K562 (cell line): ENCODE measurements around the gene ROR2. TPM values are rescaled to one million over a fixed set of nuclear protein-coding genes. Genes with fewer than 3 reads are reported as not detected.

Experiments used
- ATAC-seq: fragments of 200-7000 bp; cut with Tn5 transposase; 3 replicates; pipeline ENCODE4 v1.9.1; 2020; ENCODE audit warnings: moderate library complexity
- BruUV-seq: library from RNA; stranded (reverse); fragments of 400-500 nt; replicated peaks from 2 replicates; lab custom pipeline; 2021; lab: Mats Ljungman, UMichigan
- CTCF ChIA-PET: fragments of 300-600 bp; formaldehyde crosslinking; extraction: SDS; loops from one replicate; lab custom pipeline; 2021; ENCODE audit warnings: low intra/inter-chr PET ratio; lab: Yijun Ruan, JAX
- POLR2A ChIA-PET: fragments of 300-600, 350-650 bp; sonication (Branson Sonifier 250); formaldehyde crosslinking; extraction: SDS; loops from one replicate; lab custom pipeline; 2021; ENCODE audit warnings: antibody characterized with exemption, inconsistent platforms; lab: Yijun Ruan, JAX
- DNase-seq, 4 experiments: peaks; one replicate each; pipeline versions ENCODE4 v3.0.0 to v3.0.0-alpha.2; 2011 to 2018; ENCODE audit warnings: low spot score in 3 of 4, mixed read lengths in 3 of 4; ENCODE audit errors: extremely low read depth in 1 of 4
- FAIRE-seq: peaks from 2 replicates; lab custom pipeline; 2011; peaks lifted over from hg19 to GRCh38; lab: Jason Lieb, UNC
- H2AFZ ChIP-seq: 2 replicates; pipeline ENCODE4 v1.6.0; 2011; ENCODE audit warnings: low read depth, low read length, control low read depth, inconsistent platforms
- H3K27ac ChIP-seq: fragments of 200-600 bp; 3 replicates; pipeline ENCODE4 v1.8.0; 2011; ENCODE audit warnings: low read depth, mild to moderate bottlenecking, control low read depth, inconsistent platforms, low read length, moderate library complexity, mixed read lengths; ENCODE audit errors: extremely low read depth
- H3K27me3 ChIP-seq, 2 experiments: fragments of 300-600 bp in 1 of 2; 2 replicates in 1 of 2; 3 replicates in 1 of 2; pipeline versions ENCODE4 v1.6.0 to v1.8.0; 2011; ENCODE audit warnings: inconsistent platforms in 2 of 2, low read length in 2 of 2, mild to moderate bottlenecking in 1 of 2, mixed read lengths in 1 of 2, moderate library complexity in 1 of 2; ENCODE audit not compliant: control insufficient read depth in 2 of 2, insufficient read depth in 2 of 2
- H3K36me3 ChIP-seq: fragments of 300-600 bp; 3 replicates; pipeline ENCODE4 v1.8.0; 2011; ENCODE audit warnings: mild to moderate bottlenecking, low read length, inconsistent platforms; ENCODE audit not compliant: control insufficient read depth, insufficient read depth
- H3K4me1 ChIP-seq, 2 experiments: fragments of 200-600 bp in 1 of 2; replicated peaks in 1 of 2; 2 replicates in 1 of 2; 3 replicates in 1 of 2; pipeline versions ENCODE4 v1.5.1 to v1.8.0; 2011; ENCODE audit warnings: inconsistent platforms in 2 of 2, low read length in 2 of 2, mild to moderate bottlenecking in 1 of 2, mixed read lengths in 1 of 2, moderate library complexity in 1 of 2; ENCODE audit not compliant: control insufficient read depth in 2 of 2, insufficient read depth in 2 of 2
- H3K4me2 ChIP-seq: 2 replicates; pipeline ENCODE4 v1.6.1; 2011; ENCODE audit warnings: low read length, control low read depth, inconsistent platforms, mixed read lengths; ENCODE audit not compliant: insufficient read depth
- H3K4me3 ChIP-seq: fragments of 200-600 bp; sonication (generic), shearing (Covaris generic); 2 replicates; pipeline ENCODE4 v1.5.1; 2016; ENCODE audit warnings: control low read depth, inconsistent platforms
- H3K79me2 ChIP-seq: fragments of 200-600 bp; 3 replicates; pipeline ENCODE4 v1.8.0; 2011; ENCODE audit warnings: low read length, inconsistent platforms; ENCODE audit not compliant: control insufficient read depth, insufficient read depth
- H3K9ac ChIP-seq, 2 experiments: 2 replicates each; pipeline versions ENCODE4 v1.6.0 to v1.6.1; 2011; ENCODE audit warnings: low read depth in 2 of 2, low read length in 2 of 2, control low read depth in 1 of 2, inconsistent platforms in 1 of 2, mild to moderate bottlenecking in 1 of 2, mixed read lengths in 1 of 2; ENCODE audit not compliant: insufficient read depth in 1 of 2
- H3K9me1 ChIP-seq: one replicate; pipeline ENCODE4 v1.6.0; 2011; ENCODE audit warnings: inconsistent platforms, mild to moderate bottlenecking, low read length, moderate library complexity; ENCODE audit not compliant: control insufficient read depth, insufficient read depth
- H3K9me3 ChIP-seq: replicated peaks from 2 replicates; pipeline ENCODE4 v1.5.1; 2011; ENCODE audit warnings: low read depth, low read length, inconsistent platforms; ENCODE audit not compliant: control insufficient read depth, insufficient read depth
- H4K20me1 ChIP-seq: replicated peaks from 2 replicates; pipeline ENCODE4 v1.6.1; 2011; ENCODE audit warnings: low read length, inconsistent platforms, mixed read lengths; ENCODE audit not compliant: control insufficient read depth, insufficient read depth
- AFF1 ChIP-seq, 2 experiments: fragments of 450-650 bp; IDR thresholded peaks; 2 replicates each; pipeline ENCODE4 v1.6.1; 2018; ENCODE audit warnings: mild to moderate bottlenecking in 2 of 2, low read depth in 1 of 2; ENCODE audit not compliant: partially characterized antibody in 2 of 2
- CHD7 ChIP-seq: fragments of 200-600 bp; sonication (generic); IDR thresholded peaks from one replicate; pipeline ENCODE4 v1.6.1; 2012; ENCODE audit warnings: mild to moderate bottlenecking, low read depth, low read length, inconsistent platforms
- KHSRP ChIP-seq: fragments of 450-650 bp; IDR thresholded peaks from 2 replicates; pipeline ENCODE4 v1.6.1; 2017
- OTX1 ChIP-seq: fragments of 450-650 bp; formaldehyde crosslinking; IDR thresholded peaks from 2 replicates; pipeline ENCODE4 v1.4.0; 2022; ENCODE audit warnings: mild to moderate bottlenecking
- RBM17 ChIP-seq: fragments of 200-400 bp; formaldehyde crosslinking; IDR thresholded peaks from 2 replicates; pipeline ENCODE4 v1.6.1; 2017; ENCODE audit warnings: low read depth, mild to moderate bottlenecking, low read length, borderline replicate concordance
- SMC3 ChIP-seq: conservative IDR thresholded peaks from 2 replicates; pipeline ENCODE4 v1.6.1; 2011; ENCODE audit warnings: low read depth, low read length, improper control_type of control experiment; ENCODE audit not compliant: insufficient read depth
- ZNF197 ChIP-seq: fragments of 200-800 bp; sonication (Bioruptor generic); IDR thresholded peaks from 2 replicates; pipeline ENCODE4 v1.6.1; 2016; ENCODE audit warnings: low read depth, missing genetic modification characterization, missing compliant biosample characterization
- ZNF780A ChIP-seq: fragments of 250-450 bp; sonication (Bioruptor Pico); IDR thresholded peaks from 2 replicates; pipeline ENCODE4 v1.5.0; 2021; ENCODE audit warnings: mild to moderate bottlenecking
- WGBS: fragments of 100-300 bp; shearing (Covaris generic); methylation state at CpG from one replicate; pipeline ENCODE4 v1.1.6; 2016; ENCODE audit warnings: low coverage, mixed read lengths; ENCODE audit not compliant: insufficient coverage; ENCODE audit errors: missing lambda C conversion rate; 5-methylcytosine and 5-hydroxymethylcytosine counted together
- in situ Hi-C: fragments of 300-500 bp; cut with MboI; formaldehyde crosslinking; loops from 4 replicates; pipeline ENCODE4 v1.15.0; 2018; ENCODE audit warnings: inconsistent platforms, mixed read lengths
- intact Hi-C: fragments of 100-400 bp; cut with micrococcal nuclease; formaldehyde crosslinking; loops from 2 replicates; pipeline ENCODE4 v1.14.2; 2022
- polyA plus RNA-seq, 8 experiments: library from polyadenylated mRNA; depleted of rRNA in 4 of 8; stranded (reverse) in 5 of 8; unstranded in 3 of 8; fragments of >200 nt; fragmentation: Nextera tagmentation in 2 of 8; fragmentation: Illumina TruSeq in 1 of 8; extraction: Ambion mirVana in 2 of 8; extraction: Trizol in 1 of 8; gene quantifications; 2 replicates each; pipeline versions ENCODE4 v1.2.1 to v1.2.3, GENCODE V29; 2011 to 2014; ENCODE audit warnings: inconsistent platforms in 1 of 8, missing spikeins in 1 of 8
- total RNA-seq, 7 experiments: library from RNA; depleted of rRNA in 6 of 7; stranded (reverse); fragments of >200 nt in 6 of 7; fragmentation: Illumina TruSeq in 2 of 7; extraction: Trizol in 2 of 7; gene quantifications; 2 replicates each; pipeline versions ENCODE4 v1.2.1 to v1.2.3, GENCODE V29; 2011 to 2021; ENCODE audit warnings: low replicate concordance in 1 of 7

Gene ROR2
- total and polyA plus RNA-seq, 9 of the 15 experiments (the other 6 are each of a cell fraction or from before 2014, with no cell fraction given) = 5.6 to 33.8 (median 15.3) TPM

GRCh38 chr9:91848146-91848545 lies 101.9 kb downstream of the ROR2 start:
- intact Hi-C loops = no loop called here
- TF ChIP-seq KHSRP = no peak
- TF ChIP-seq ZNF780A = no peak
- no peak for TF ChIP-seq RBM17
- TF ChIP-seq ZNF197 (CRISPR knock-in tag) = no peak
- TF ChIP-seq AFF1 (IDR thresholded peaks at IDR 0.05; ENCODE audit: low read depth in 1 of 2, partially characterized antibody in 2 of 2) = no peak
- TF ChIP-seq CHD7 = no peak
- TF ChIP-seq OTX1 = no peak
- no peak for TF ChIP-seq SMC3

More at GRCh38 chr9:91848146-91848545, 101.9 kb downstream of the ROR2 start:
- no peaks in the 10 kb centered on the region for H3K9me3 ChIP-seq
- DNase-seq = no peak
- ATAC-seq = no peak
- ChIA-PET CTCF (no interaction called here), POLR2A (no interaction called here)
- no peaks in the 10 kb centered on the region for H3K27me3 ChIP-seq
- H3K36me3 ChIP-seq = peaks cover 10% of the 10 kb centered on the region
- H2AFZ ChIP-seq = no peak overlapping the region
- BruUV-seq = no TSS peak
- in situ Hi-C loops = no loop called here
- no peak overlapping the region for H3K9ac ChIP-seq
- peaks cover 28% of the 10 kb centered on the region for H3K79me2 ChIP-seq
- H3K27ac ChIP-seq = no peak overlapping the region
- H3K9me1 ChIP-seq = no peaks in the 10 kb centered on the region
- H3K4me2 ChIP-seq = no peak overlapping the region
- 86% methylated on average over 6 of the region's 6 CpGs for WGBS
- no peak overlapping the region for H3K4me3 ChIP-seq
- peaks cover 0 to 21% of the 10 kb centered on the region in 2 experiments; a peak in 4 of 5 replicates for H3K4me1 ChIP-seq
- no peak for FAIRE-seq
- H4K20me1 ChIP-seq = peaks cover 6% of the 10 kb centered on the region; the same call in 1 of the 2 replicates
